SKM-1 treated with dmso at 0.1 percent for 144 hours (cell line): ENCODE measurements around the gene GALNT14.
A peak's percentile ranks its signal among the peaks of the same experiment; 100 is the strongest.

Experiments
- DNase-seq: peaks from one replicate; lab custom pipeline; 2025; ENCODE audit not compliant: unreplicated experiment; lab: John Stamatoyannopoulos, UW

GALNT14 gene

GRCh38 chr2:31018280-31018679, 120.0 kb downstream of the GALNT14 start:
- DNase-seq = no peak

GRCh38 chr2:31016648-31017047, 121.6 kb downstream of the GALNT14 start:
- no peak for DNase-seq

- DNase-seq = no peak
Observed at GRCh38 chr2:31014516-31014915, 123.7 kb downstream of the GALNT14 start.

GRCh38 chr2:31013301-31013700, 124.9 kb downstream of the GALNT14 start:
- peak; percentile 52 for DNase-seq

GRCh38 chr2:31012406-31012805, 125.8 kb downstream of the GALNT14 start:
- no peak for DNase-seq

GRCh38 chr2:31011587-31011986, 126.7 kb downstream of the GALNT14 start:
- DNase-seq = no peak

GRCh38 chr2:31008561-31009114, 129.6 kb downstream of the GALNT14 start:
- no peak for DNase-seq

- no peak for DNase-seq
Observed at GRCh38 chr2:31004257-31004656, 134.0 kb downstream of the GALNT14 start.

GRCh38 chr2:31003749-31004148, 134.5 kb downstream of the GALNT14 start:
- no peak for DNase-seq

GRCh38 chr2:31002537-31003150, 135.6 kb downstream of the GALNT14 start:
- no peak for DNase-seq

GRCh38 chr2:31000970-31001369, 137.3 kb downstream of the GALNT14 start:
- DNase-seq = no peak

- DNase-seq = no peak
Observed at GRCh38 chr2:30998672-30999071, 139.6 kb downstream of the GALNT14 start.

GRCh38 chr2:30997979-30998378, 140.3 kb downstream of the GALNT14 start:
- no peak for DNase-seq

- no peak for DNase-seq
Observed at GRCh38 chr2:30994227-30995056, 143.8 kb downstream of the GALNT14 start.

- no peak for DNase-seq
Observed at GRCh38 chr2:30992781-30993180, 145.5 kb downstream of the GALNT14 start.

GRCh38 chr2:30990671-30991070, 147.6 kb downstream of the GALNT14 start:
- DNase-seq = no peak

- no peak for DNase-seq
Observed at GRCh38 chr2:30990176-30990575, 148.1 kb downstream of the GALNT14 start.

- DNase-seq = no peak
Observed at GRCh38 chr2:30989746-30990145, 148.5 kb downstream of the GALNT14 start.

GRCh38 chr2:30987566-30987965, 150.7 kb downstream of the GALNT14 start:
- DNase-seq = no peak

- DNase-seq = no peak
Observed at GRCh38 chr2:30986231-30986580, 152.0 kb downstream of the GALNT14 start.

- DNase-seq = no peak
Observed at GRCh38 chr2:30985493-30986230, 152.6 kb downstream of the GALNT14 start.

- DNase-seq = no peak
Observed at GRCh38 chr2:30984148-30984547, 154.1 kb downstream of the GALNT14 start.
